LNCAP (cell line): Measurements from ENCODE around the gene GAS6.

Experiments used
- CTCF ChIP-seq: fragments of 450-650 bp; IDR thresholded peaks from 2 replicates; pipeline ENCODE4 v1.5.1; 2017; ENCODE audit warnings: mild to moderate bottlenecking

Gene GAS6

GRCh38 chr13:113819341-113819730, 44.5 kb downstream of the GAS6 start:
- no peak for TF ChIP-seq CTCF

GRCh38 chr13:113818700-113819295, 45.1 kb downstream of the GAS6 start:
- no peak for TF ChIP-seq CTCF

- no peak for TF ChIP-seq CTCF
Measured at GRCh38 chr13:113817860-113818691, 45.8 kb downstream of the GAS6 start.

- peak; percentile 71 for TF ChIP-seq CTCF
Measured at GRCh38 chr13:113816946-113817859, 46.7 kb downstream of the GAS6 start.

- no peak for TF ChIP-seq CTCF
Measured at GRCh38 chr13:113816254-113816929, 47.5 kb downstream of the GAS6 start.

- TF ChIP-seq CTCF: no peak
Measured at GRCh38 chr13:113815151-113816058, 48.5 kb downstream of the GAS6 start.
